SK-N-MC (cell line): ENCODE measurements around the gene SLC11A1.

ENCODE experiments used
- DNase-seq: peaks from one replicate; pipeline ENCODE4 v3.0.0-alpha.2; 2011; ENCODE audit warnings: low read depth, low spot score
- H3K27ac ChIP-seq: fragments of 200-600 bp; sonication (generic); 2 replicates; pipeline ENCODE4 v1.5.1; 2016; ENCODE audit warnings: mixed run types
- H3K36me3 ChIP-seq: fragments of 200-600 bp; sonication (generic); 2 replicates; pipeline ENCODE4 v1.6.1; 2017; ENCODE audit warnings: antibody characterized with exemption, low read length, mixed read lengths; ENCODE audit not compliant: insufficient read depth
- H3K4me3 ChIP-seq: fragments of 200-600 bp; sonication (generic); 2 replicates; pipeline ENCODE4 v1.5.1; 2016
- H3K9ac ChIP-seq: fragments of 200-600 bp; sonication (generic); 2 replicates; pipeline ENCODE4 v1.8.0; 2017; ENCODE audit warnings: mixed run types, mixed read lengths; ENCODE audit not compliant: insufficient read length
- H3K9me3 ChIP-seq: fragments of 200-600 bp; sonication (generic); 2 replicates; pipeline ENCODE4 v1.6.1; 2017; ENCODE audit warnings: low read depth, mild to moderate bottlenecking, antibody characterized with exemption, low read length, moderate library complexity, mixed read lengths
- EZH2 ChIP-seq: fragments of 200-600 bp; sonication (generic); IDR thresholded peaks from one replicate; pipeline ENCODE4 v1.6.1; 2017; ENCODE audit warnings: antibody characterized with exemption
- FOXP2 ChIP-seq: optimal IDR thresholded peaks from 2 replicates; pipeline ENCODE3; 2011; ENCODE audit warnings: mild to moderate bottlenecking, moderate library complexity; ENCODE audit not compliant: insufficient read depth; ENCODE audit errors: extremely low read length, control extremely low read depth
- POLR2AphosphoS5 ChIP-seq: IDR thresholded peaks from 2 replicates; pipeline ENCODE4 v1.6.1; 2012; ENCODE audit warnings: mild to moderate bottlenecking, low read depth, low read length, borderline replicate concordance

SLC11A1 gene

GRCh38 chr2:218395456-218395825 lies 13.4 kb downstream of the SLC11A1 start:
- H3K27ac ChIP-seq = peak overlapping the region; percentile 79
- peak overlapping the region; percentile 58 for H3K9ac ChIP-seq
- H3K9me3 ChIP-seq = no peaks in the 10 kb centered on the region
- H3K36me3 ChIP-seq = no peaks in the 10 kb centered on the region
- no peak for TF ChIP-seq FOXP2
- no peak for TF ChIP-seq POLR2AphosphoS5
- no peak for TF ChIP-seq EZH2
- H3K4me3 ChIP-seq = peak overlapping the region; percentile 94
- no peak for DNase-seq

- DNase-seq = peak; percentile 89
- no peaks in the 10 kb centered on the region for H3K36me3 ChIP-seq
- H3K9ac ChIP-seq = peak overlapping the region; percentile 90
- H3K27ac ChIP-seq = peak overlapping the region; percentile 97
- TF ChIP-seq POLR2AphosphoS5 (peak; percentile 74), EZH2 (no peak), FOXP2 (peak; percentile 15)
- no peaks in the 10 kb centered on the region for H3K9me3 ChIP-seq
- H3K4me3 ChIP-seq = peak overlapping the region; percentile 94
Observed at GRCh38 chr2:218395826-218396687, 14.0 kb downstream of the SLC11A1 start.

DNA sequence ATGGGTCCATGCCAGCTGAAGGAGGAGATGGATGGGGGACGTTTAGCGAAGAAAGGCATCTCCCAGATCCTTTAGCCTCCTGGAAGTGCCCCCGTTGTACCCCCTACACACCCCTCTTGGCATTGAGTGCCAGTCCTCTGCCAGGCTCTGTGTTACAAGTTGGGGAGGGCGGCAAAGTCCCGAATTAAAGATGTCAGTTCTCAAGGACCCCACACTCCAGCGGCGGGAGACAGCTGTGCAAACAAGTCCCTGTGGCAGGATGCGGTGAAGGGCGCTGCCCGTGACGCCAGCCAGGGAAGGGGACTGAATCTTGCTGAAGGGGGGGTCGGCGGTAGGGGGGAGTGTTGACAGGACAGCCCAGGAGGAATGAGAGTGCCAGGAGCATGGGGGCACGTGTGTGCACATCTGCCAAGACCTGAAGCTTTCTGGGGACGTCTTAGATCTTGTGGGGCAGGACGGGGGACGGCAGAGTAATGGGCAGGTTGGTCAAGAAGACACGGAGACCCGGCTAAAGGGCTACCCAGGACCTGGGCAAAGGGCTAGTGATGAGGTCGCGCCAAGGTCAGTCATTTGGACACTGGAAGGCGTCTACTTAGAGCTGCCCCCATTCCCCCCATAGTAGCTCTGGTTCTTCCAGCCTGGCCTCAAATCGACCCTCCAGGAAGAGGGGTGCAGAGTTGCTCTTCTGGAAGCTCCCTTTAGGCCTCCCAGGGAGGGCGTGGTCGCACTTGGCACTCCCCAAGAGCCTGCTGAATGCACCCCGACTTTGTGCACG lies 14.8 kb downstream of the SLC11A1 start:
- TF ChIP-seq EZH2 (no peak), FOXP2 (no peak), POLR2AphosphoS5 (no peak)
- Histone ChIP-seq H3K9ac (peak overlapping the region; percentile 90), H3K9me3 (no peaks in the 10 kb centered on the region), H3K36me3 (peaks cover 7% of the 10 kb centered on the region; the same call in 1 of the 2 replicates), H3K4me3 (peak overlapping the region; percentile 94), H3K27ac (peak overlapping the region; percentile 97)
- DNase-seq = no peak

DNA sequence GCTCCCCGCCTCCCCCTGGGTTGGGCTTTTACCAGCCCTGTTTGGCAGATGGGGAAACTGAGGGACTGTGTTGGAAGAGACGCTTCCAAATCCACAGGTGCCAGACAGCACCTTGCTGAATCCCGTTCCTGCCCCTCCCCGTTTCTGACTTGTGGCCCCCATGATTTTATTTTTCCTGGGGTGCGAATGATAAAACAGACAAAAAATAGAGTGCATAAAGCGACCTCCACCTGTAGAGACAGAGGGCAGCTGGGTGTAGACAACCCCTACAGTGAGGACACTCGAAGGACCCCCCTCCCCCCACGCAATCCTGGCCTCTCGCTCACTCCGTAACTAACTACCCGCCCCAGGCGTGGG lies 15.4 kb downstream of the SLC11A1 start:
- H3K4me3 ChIP-seq = peak overlapping the region; percentile 94
- DNase-seq = no peak
- peaks cover 12% of the 10 kb centered on the region; the same call in 1 of the 2 replicates for H3K36me3 ChIP-seq
- no peaks in the 10 kb centered on the region for H3K9me3 ChIP-seq
- TF ChIP-seq POLR2AphosphoS5 = no peak
- TF ChIP-seq EZH2 = no peak
- TF ChIP-seq FOXP2 = no peak
- peak overlapping the region; percentile 97 for H3K27ac ChIP-seq
- peak overlapping the region; percentile 45 for H3K9ac ChIP-seq

DNA sequence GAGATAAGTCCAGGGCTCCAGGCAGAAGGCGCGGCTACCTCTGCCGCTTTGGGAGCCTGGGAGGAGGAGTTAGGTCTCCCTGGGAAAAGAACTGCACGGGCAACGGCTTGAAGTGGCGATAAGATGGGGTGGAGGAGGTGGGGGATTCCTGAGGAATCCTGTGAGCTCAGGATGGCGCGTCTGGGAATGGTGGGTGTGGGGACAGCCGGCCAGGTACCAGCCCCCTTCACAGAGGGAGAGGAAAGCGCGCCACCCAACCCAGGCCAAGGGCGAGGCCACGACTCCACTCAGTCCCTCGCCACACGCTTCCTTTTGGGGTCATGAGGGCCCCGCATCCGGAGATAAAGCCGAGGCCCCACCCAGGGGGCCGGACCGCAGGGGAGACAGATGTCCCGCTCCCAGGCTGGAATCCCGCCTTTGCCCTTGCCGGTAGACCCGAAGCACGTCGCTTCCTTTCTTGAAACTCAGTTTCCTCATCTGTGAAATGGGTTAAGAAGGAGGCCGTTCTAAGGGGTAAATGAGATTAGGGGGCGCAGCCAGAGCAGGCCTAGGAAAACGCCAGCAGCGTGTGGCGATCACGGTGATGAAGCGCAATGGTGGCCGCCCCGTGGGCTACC lies 15.9 kb downstream of the SLC11A1 start:
- Histone ChIP-seq H3K9me3 (no peaks in the 10 kb centered on the region), H3K9ac (no peak overlapping the region), H3K36me3 (peaks cover 17% of the 10 kb centered on the region; the same call in 1 of the 2 replicates), H3K4me3 (peak overlapping the region; percentile 94), H3K27ac (peak overlapping the region; percentile 97)
- TF ChIP-seq POLR2AphosphoS5 (0 out of 2 replicates have a peak, but pooled peaks have one; percentile 9), FOXP2 (no peak)
- no peak for DNase-seq

GRCh38 chr2:218398437-218399390 lies 16.6 kb downstream of the SLC11A1 start:
- TF ChIP-seq POLR2AphosphoS5 = no peak
- TF ChIP-seq FOXP2 = no peak
- TF ChIP-seq EZH2 = no peak
- no peak for DNase-seq
- peak overlapping the region; percentile 27 for H3K9ac ChIP-seq

GRCh38 chr2:218399391-218400166 lies 17.5 kb downstream of the SLC11A1 start, which contains the start of gene CTDSP1:
Gene CTDSP1 (plus strand): TSS chr2:218399868. CDS start chr2:218400091, 223 bp downstream.
- DNase-seq = peak; percentile 66
- Histone ChIP-seq H3K36me3 (peaks cover 21% of the 10 kb centered on the region; the same call in 1 of the 2 replicates), H3K9me3 (no peaks in the 10 kb centered on the region), H3K4me3 (peak within 1 kb of the TSS; percentile 91), H3K27ac (peak within 1 kb of the TSS; percentile 97), H3K9ac (peak within 1 kb of the TSS; percentile 93)
- peak; percentile 75 for TF ChIP-seq FOXP2
- peak; percentile 63 for TF ChIP-seq POLR2AphosphoS5
- no peak for TF ChIP-seq EZH2

More at GRCh38 chr2:218398437-218399390, 16.6 kb downstream of the SLC11A1 start:
- peaks cover 21% of the 10 kb centered on the region; the same call in 1 of the 2 replicates for H3K36me3 ChIP-seq
- peak overlapping the region; percentile 97 for H3K27ac ChIP-seq
- peak overlapping the region; percentile 94 for H3K4me3 ChIP-seq
- H3K9me3 ChIP-seq = no peaks in the 10 kb centered on the region
